Fibroblast of skin of left biceps (primary cell): ENCODE results near the gene CTSW.

ENCODE experiments used
- DNase-seq, 2 experiments: peaks; one replicate each; pipeline ENCODE4 v3.0.0-alpha.2; 2013; ENCODE audit warnings: low read depth in 2 of 2

CTSW gene

GRCh38 chr11:65856689-65857499 is 22.7 kb upstream of the CTSW start:
- DNase-seq = no peak

GRCh38 chr11:65857500-65857852 is 22.2 kb upstream of the CTSW start:
- no peak for DNase-seq

GRCh38 chr11:65857853-65858680 is 21.6 kb upstream of the CTSW start, which contains the start of gene CFL1:
Gene CFL1, minus strand, starts transcription at chr11:65858180. Its CDS starts 81 bp downstream, at chr11:65858099.
- peak; percentile 95 to 96 for DNase-seq

GRCh38 chr11:65858681-65859087 is 21.0 kb upstream of the CTSW start:
- no peak for DNase-seq

- DNase-seq = peak; percentile 99
These were observed 20.4 kb upstream of the CTSW start for GRCh38 chr11:65859095-65859811.

- no peak for DNase-seq
These were observed 19.8 kb upstream of the CTSW start for GRCh38 chr11:65859812-65860277.

- DNase-seq = peak; percentile 96 to 97
These were observed 19.1 kb upstream of the CTSW start, which contains the start of gene MUS81 for GRCh38 chr11:65860278-65861164. Gene MUS81, plus strand, starts transcription at chr11:65860433. Its CDS starts 321 bp downstream, at chr11:65860754.

GRCh38 chr11:65861165-65861505 is 18.5 kb upstream of the CTSW start:
- no peak for DNase-seq

GRCh38 chr11:65861533-65862183 is 18.0 kb upstream of the CTSW start:
- no peak for DNase-seq

- DNase-seq = no peak
These were observed 17.4 kb upstream of the CTSW start for GRCh38 chr11:65862191-65862735.

- no peak for DNase-seq
These were observed 16.4 kb upstream of the CTSW start for GRCh38 chr11:65862941-65863888.

GRCh38 chr11:65863889-65864705 is 15.5 kb upstream of the CTSW start:
- no peak for DNase-seq

GRCh38 chr11:65864706-65865471 is 14.7 kb upstream of the CTSW start:
- no peak for DNase-seq

GRCh38 chr11:65865550-65866172 is 14.0 kb upstream of the CTSW start:
- DNase-seq = no peak

GRCh38 chr11:65866509-65867283 is 12.9 kb upstream of the CTSW start:
- no peak for DNase-seq
